Endometrial microvascular endothelial cells (primary cell): ENCODE data around the gene DSCAML1. TPM values are rescaled to one million over a fixed set of nuclear protein-coding genes. Genes with fewer than 3 reads are reported as not detected.

Source experiments
- in situ Hi-C: cut with HindIII; loops from 2 replicates; pipeline ENCODE4 v1.10.0; 2017; ENCODE audit warnings: low sequenced_read_pairs, low pct_unique_long_range_greater_than_20kb; ENCODE audit errors: inconsistent ontology term
- total RNA-seq: library from RNA; depleted of rRNA; stranded (reverse); fragments of >200 nt; gene quantifications from one replicate; pipeline ENCODE4 v1.2.3, GENCODE V29; 2015; ENCODE audit errors: inconsistent ontology term

DSCAML1 gene
- total RNA-seq, 1 donor from 2014 or later = not detected

GRCh38 chr11:117588166-117588810 lies 208.7 kb downstream of the DSCAML1 start:
- in situ Hi-C loops = no loop called here

GRCh38 chr11:117587416-117587815 lies 209.6 kb downstream of the DSCAML1 start:
- in situ Hi-C loops = no loop called here

GRCh38 chr11:117586392-117586791 lies 210.6 kb downstream of the DSCAML1 start:
- in situ Hi-C loops = no loop called here

- in situ Hi-C loops = no loop called here
These were observed 211.4 kb downstream of the DSCAML1 start for GRCh38 chr11:117585631-117586030.

- in situ Hi-C loops = no loop called here
These were observed 212.8 kb downstream of the DSCAML1 start for GRCh38 chr11:117584056-117584830.

- in situ Hi-C loops = no loop called here
These were observed 213.8 kb downstream of the DSCAML1 start for GRCh38 chr11:117583063-117583801.

GRCh38 chr11:117582433-117582832 lies 214.6 kb downstream of the DSCAML1 start:
- in situ Hi-C loops = no loop called here

- in situ Hi-C loops = no loop called here
These were observed 216.2 kb downstream of the DSCAML1 start for GRCh38 chr11:117580866-117581265.

GRCh38 chr11:117579161-117579560 lies 217.9 kb downstream of the DSCAML1 start:
- in situ Hi-C loops = no loop called here

GRCh38 chr11:117575856-117576255 lies 221.2 kb downstream of the DSCAML1 start:
- in situ Hi-C loops = no loop called here

GRCh38 chr11:117574551-117574950 lies 222.5 kb downstream of the DSCAML1 start:
- in situ Hi-C loops = no loop called here

- in situ Hi-C loops = no loop called here
These were observed 223.7 kb downstream of the DSCAML1 start for GRCh38 chr11:117573326-117573725.

- in situ Hi-C loops = no loop called here
These were observed 224.3 kb downstream of the DSCAML1 start for GRCh38 chr11:117572671-117573070.

GRCh38 chr11:117572129-117572528 lies 224.9 kb downstream of the DSCAML1 start:
- in situ Hi-C loops = no loop called here

- in situ Hi-C loops = no loop called here
These were observed 226.3 kb downstream of the DSCAML1 start for GRCh38 chr11:117570701-117571100.

GRCh38 chr11:117569911-117570310 lies 227.1 kb downstream of the DSCAML1 start:
- in situ Hi-C loops = no loop called here

GRCh38 chr11:117565709-117566108 lies 231.3 kb downstream of the DSCAML1 start:
- in situ Hi-C loops = no loop called here

- in situ Hi-C loops = no loop called here
These were observed 232.7 kb downstream of the DSCAML1 start for GRCh38 chr11:117564321-117564720.

- in situ Hi-C loops = no loop called here
These were observed 233.5 kb downstream of the DSCAML1 start for GRCh38 chr11:117563556-117563955.

GRCh38 chr11:117562136-117562535 lies 234.9 kb downstream of the DSCAML1 start:
- in situ Hi-C loops = no loop called here
